ENCODE data around the gene IL17F.

GRCh38 chr6:52233975-52234823 is 10.1 kb downstream of the IL17F start:
- TF ChIP-seq, protein P1, sequence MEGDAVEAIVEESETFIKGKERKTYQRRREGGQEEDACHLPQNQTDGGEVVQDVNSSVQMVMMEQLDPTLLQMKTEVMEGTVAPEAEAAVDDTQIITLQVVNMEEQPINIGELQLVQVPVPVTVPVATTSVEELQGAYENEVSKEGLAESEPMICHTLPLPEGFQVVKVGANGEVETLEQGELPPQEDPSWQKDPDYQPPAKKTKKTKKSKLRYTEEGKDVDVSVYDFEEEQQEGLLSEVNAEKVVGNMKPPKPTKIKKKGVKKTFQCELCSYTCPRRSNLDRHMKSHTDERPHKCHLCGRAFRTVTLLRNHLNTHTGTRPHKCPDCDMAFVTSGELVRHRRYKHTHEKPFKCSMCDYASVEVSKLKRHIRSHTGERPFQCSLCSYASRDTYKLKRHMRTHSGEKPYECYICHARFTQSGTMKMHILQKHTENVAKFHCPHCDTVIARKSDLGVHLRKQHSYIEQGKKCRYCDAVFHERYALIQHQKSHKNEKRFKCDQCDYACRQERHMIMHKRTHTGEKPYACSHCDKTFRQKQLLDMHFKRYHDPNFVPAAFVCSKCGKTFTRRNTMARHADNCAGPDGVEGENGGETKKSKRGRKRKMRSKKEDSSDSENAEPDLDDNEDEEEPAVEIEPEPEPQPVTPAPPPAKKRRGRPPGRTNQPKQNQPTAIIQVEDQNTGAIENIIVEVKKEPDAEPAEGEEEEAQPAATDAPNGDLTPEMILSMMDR (IDR thresholded peaks at IDR 0.05): peak; percentile 81
- no peak for TF ChIP-seq ZFX (IDR thresholded peaks at IDR 0.05; ENCODE audit: borderline replicate concordance)
